HepG2 (cell line): Measurements from ENCODE around the gene SRSF1. TPM values are rescaled to one million over a fixed set of nuclear protein-coding genes. Genes with fewer than 3 reads are reported as not detected.

Source experiments
- CCDC6 ChIP-seq: sonication (generic); formaldehyde crosslinking; IDR thresholded peaks from 2 replicates; pipeline ENCODE4 v1.8.1; 2022; ENCODE audit warnings: mild to moderate bottlenecking, missing genetic modification reagents, moderate library complexity
- MAZ ChIP-seq, 2 experiments: sonication (generic) in 1 of 2; formaldehyde crosslinking in 1 of 2; IDR thresholded peaks; 2 replicates each; pipeline versions ENCODE4 v1.5.0 to v1.6.1; 2012 to 2020; ENCODE audit warnings: low read depth in 2 of 2, mild to moderate bottlenecking in 2 of 2, borderline replicate concordance in 1 of 2, improper control_type of control experiment in 1 of 2, low read length in 1 of 2, missing genetic modification reagents in 1 of 2, moderate library complexity in 1 of 2
- NFAT5 ChIP-seq: sonication (generic); formaldehyde crosslinking; IDR thresholded peaks from 2 replicates; pipeline ENCODE4 v1.4.0; 2020; ENCODE audit warnings: missing genetic modification reagents
- ONECUT2 ChIP-seq: sonication (generic); formaldehyde crosslinking; IDR thresholded peaks from 2 replicates; pipeline ENCODE4 v1.4.0; 2020; ENCODE audit warnings: missing genetic modification reagents
- PRPF4 ChIP-seq: fragments of 200-400 bp; formaldehyde crosslinking; IDR thresholded peaks from 2 replicates; pipeline ENCODE4 v1.6.1; 2016; ENCODE audit warnings: low read length, low read depth; ENCODE audit not compliant: poor library complexity, severe bottlenecking
- RAD21 ChIP-seq: fragments of 450-650 bp; formaldehyde crosslinking; IDR thresholded peaks from 2 replicates; pipeline ENCODE4 v1.5.0; 2020; ENCODE audit warnings: mild to moderate bottlenecking
- RNF219 ChIP-seq: sonication (generic); formaldehyde crosslinking; IDR thresholded peaks from 2 replicates; pipeline ENCODE4 v1.5.0; 2020; ENCODE audit warnings: mild to moderate bottlenecking, missing genetic modification reagents
- SRSF4 ChIP-seq: fragments of 200-400 bp; formaldehyde crosslinking; IDR thresholded peaks from one replicate; pipeline ENCODE4 v1.6.1; 2018; ENCODE audit warnings: mild to moderate bottlenecking, low read depth, low read length, moderate library complexity; ENCODE audit not compliant: poor library complexity, severe bottlenecking
- TGIF2 ChIP-seq: IDR thresholded peaks from 2 replicates; pipeline ENCODE4 v1.6.1; 2016; ENCODE audit warnings: control low read depth, missing compliant biosample characterization
- TIGD3 ChIP-seq: sonication (generic); formaldehyde crosslinking; IDR thresholded peaks from 2 replicates; pipeline ENCODE4 v1.5.1; 2020; ENCODE audit warnings: mild to moderate bottlenecking, missing genetic modification reagents, borderline replicate concordance
- ZNF207 ChIP-seq: fragments of 450-650 bp; IDR thresholded peaks from 2 replicates; pipeline ENCODE4 v1.6.1; 2016; ENCODE audit warnings: antibody characterized with exemption, borderline replicate concordance
- ZNF263 ChIP-seq: sonication (generic); formaldehyde crosslinking; IDR thresholded peaks from 2 replicates; pipeline ENCODE4 v1.4.0; 2020; ENCODE audit warnings: missing genetic modification reagents
- ZNF280D ChIP-seq: sonication (generic); formaldehyde crosslinking; IDR thresholded peaks from 2 replicates; pipeline ENCODE4 v1.5.1; 2020; ENCODE audit warnings: mild to moderate bottlenecking, missing genetic modification reagents
- ZNF367 ChIP-seq: sonication (generic); formaldehyde crosslinking; IDR thresholded peaks from 2 replicates; pipeline ENCODE4 v1.4.0; 2020; ENCODE audit warnings: missing genetic modification reagents, borderline replicate concordance
- ZNF552 ChIP-seq: sonication (generic); formaldehyde crosslinking; IDR thresholded peaks from 2 replicates; pipeline ENCODE4 v1.9.0; 2022; ENCODE audit warnings: missing genetic modification reagents, mild to moderate bottlenecking, borderline replicate concordance
- ZNF562 ChIP-seq: sonication (generic); formaldehyde crosslinking; IDR thresholded peaks from 2 replicates; pipeline ENCODE4 v1.8.0; 2022; ENCODE audit warnings: missing genetic modification reagents, borderline replicate concordance
- ZNF841 ChIP-seq: sonication (generic); formaldehyde crosslinking; IDR thresholded peaks from 2 replicates; pipeline ENCODE4 v1.8.1; 2023; ENCODE audit warnings: missing genetic modification reagents, borderline replicate concordance
- polyA plus RNA-seq, 8 experiments: library from polyadenylated mRNA; depleted of rRNA in 3 of 8; stranded (reverse) in 7 of 8; unstranded in 1 of 8; fragments of >200 nt; fragmentation: Illumina TruSeq in 4 of 8; extraction: Trizol in 4 of 8; gene quantifications; 2 replicates each; pipeline versions ENCODE4 v1.2.1 to v1.2.3, GENCODE V29; 2011 to 2016; ENCODE audit warnings: low read depth in 4 of 8, missing spikeins in 1 of 8, mixed read lengths in 1 of 8; ENCODE audit not compliant: insufficient read depth in 1 of 8
- total RNA-seq, 5 experiments: library from RNA; depleted of rRNA; stranded (reverse); fragments of >200 nt; fragmentation: Illumina TruSeq; extraction: Trizol; gene quantifications; 2 replicates each; pipeline ENCODE4 v1.2.3, GENCODE V29; 2016; ENCODE audit warnings: low read depth in 1 of 5

Gene SRSF1
- total and polyA plus RNA-seq, 2 of the 13 experiments (the other 11 are each of a cell fraction or from before 2014, with no cell fraction given): 142 to 445 TPM

GRCh38 chr17:58006560-58006923 is 504 bp downstream of the SRSF1 start (continued):
- TF ChIP-seq NFAT5 (CRISPR knock-in tag) (no peak), ZNF562 (CRISPR knock-in tag) (0 out of 2 replicates have a peak, but pooled peaks have one; percentile 16), ZNF552 (CRISPR knock-in tag) (0 out of 2 replicates have a peak, but pooled peaks have one; percentile 56), ZNF280D (CRISPR knock-in tag) (0 out of 2 replicates have a peak, but pooled peaks have one; percentile 12), PRPF4 (peak; percentile 37), ONECUT2 (CRISPR knock-in tag) (0 out of 2 replicates have a peak, but pooled peaks have one; percentile 19), SRSF4 (no peak), CCDC6 (CRISPR knock-in tag) (peak; percentile 58; the same call in 1 of the 2 replicates), TIGD3 (CRISPR knock-in tag) (peak; percentile 2; the same call in 1 of the 2 replicates), ZNF367 (CRISPR knock-in tag) (peak; percentile 46; the same call in 1 of the 2 replicates), ZNF841 (CRISPR knock-in tag) (peak; percentile 3; the same call in 1 of the 2 replicates), RNF219 (CRISPR knock-in tag) (peak; percentile 10; the same call in 1 of the 2 replicates), ZNF263 (CRISPR knock-in tag) (peak; percentile 15; the same call in 1 of the 2 replicates), MAZ (IDR thresholded peaks at IDR 0.05; ENCODE audit: borderline replicate concordance, low read depth, low read length) (no peak), MAZ (CRISPR knock-in tag; IDR thresholded peaks at IDR 0.05; ENCODE audit: low read depth) (0 out of 2 replicates have a peak, but pooled peaks have one; percentile 2), ZNF207 (no peak), RAD21 (CRISPR knock-in tag) (0 out of 2 replicates have a peak, but pooled peaks have one; percentile 14), TGIF2 (CRISPR knock-in tag) (no peak)
